SIG-M5 (cell line): ENCODE measurements around the gene IL5.
"Not testable (repeated sequence)": the region's sequence is repeated elsewhere in the genome, so short reads cannot be mapped to it uniquely, and the experiment has no call there.

Source experiments
- DNase-seq: peaks from one replicate; lab custom pipeline; 2025; lab: John Stamatoyannopoulos, UW

IL5 gene

GRCh38 chr5:132528866-132529634 lies 14.3 kb downstream of the IL5 start:
- DNase-seq = no peak

DNA sequence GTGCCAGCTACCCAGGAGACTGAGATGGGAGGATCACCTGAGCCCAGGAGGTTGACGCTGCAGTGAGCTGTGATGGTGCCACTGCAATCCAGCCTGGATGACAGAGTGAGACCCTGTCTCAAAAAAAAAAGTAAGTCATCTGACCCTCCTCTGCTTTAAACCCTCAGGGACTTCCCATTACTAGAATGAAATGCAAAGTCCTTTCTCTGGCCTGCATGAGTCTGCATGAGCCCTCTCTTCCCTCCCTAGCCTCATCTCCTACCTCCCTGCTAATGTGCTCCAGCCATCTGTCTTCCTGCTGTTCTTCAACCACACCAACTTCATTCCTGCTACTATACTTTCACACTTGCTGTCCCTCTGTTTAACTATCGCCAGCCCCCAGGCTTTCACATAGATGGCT lies 15.3 kb downstream of the IL5 start:
- DNase-seq = no peak

DNA sequence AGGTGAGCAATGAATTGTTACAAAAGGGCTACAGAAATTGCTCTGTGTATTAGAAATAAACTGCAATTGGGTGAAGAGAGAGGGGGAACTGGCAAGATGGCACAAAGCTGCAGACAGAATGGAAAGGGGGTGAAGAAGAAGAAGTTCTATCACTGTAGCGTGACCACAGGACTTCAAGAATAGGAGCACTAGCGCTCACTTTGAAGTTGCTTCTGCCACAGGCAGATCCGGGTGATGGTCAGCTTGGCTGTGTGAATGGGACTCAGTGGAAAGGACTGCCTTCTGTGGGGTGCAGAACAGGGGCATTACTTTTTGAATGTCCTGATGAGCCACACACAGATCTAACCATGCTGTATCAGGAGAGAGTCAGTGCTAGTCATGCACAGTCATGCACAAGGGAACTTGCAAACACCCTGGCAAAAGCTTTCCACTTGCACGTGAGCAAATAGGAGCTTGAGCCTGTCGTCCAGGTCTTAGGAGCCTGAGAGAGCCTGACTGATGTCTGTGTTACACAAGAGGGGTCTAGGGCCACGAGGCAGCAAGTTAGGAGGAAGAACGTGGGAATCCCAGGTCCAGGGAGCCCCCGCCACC lies 16.3 kb downstream of the IL5 start:
- no peak for DNase-seq

GRCh38 chr5:132526290-132526973 lies 16.9 kb downstream of the IL5 start:
- no peak for DNase-seq

- no peak for DNase-seq
Observed at GRCh38 chr5:132525299-132525724, 18.0 kb downstream of the IL5 start.

GRCh38 chr5:132524877-132525276 lies 18.4 kb downstream of the IL5 start:
- DNase-seq = not testable (repeated sequence)

- not testable (repeated sequence) for DNase-seq
Observed at GRCh38 chr5:132522067-132522466, 21.3 kb downstream of the IL5 start.

DNA sequence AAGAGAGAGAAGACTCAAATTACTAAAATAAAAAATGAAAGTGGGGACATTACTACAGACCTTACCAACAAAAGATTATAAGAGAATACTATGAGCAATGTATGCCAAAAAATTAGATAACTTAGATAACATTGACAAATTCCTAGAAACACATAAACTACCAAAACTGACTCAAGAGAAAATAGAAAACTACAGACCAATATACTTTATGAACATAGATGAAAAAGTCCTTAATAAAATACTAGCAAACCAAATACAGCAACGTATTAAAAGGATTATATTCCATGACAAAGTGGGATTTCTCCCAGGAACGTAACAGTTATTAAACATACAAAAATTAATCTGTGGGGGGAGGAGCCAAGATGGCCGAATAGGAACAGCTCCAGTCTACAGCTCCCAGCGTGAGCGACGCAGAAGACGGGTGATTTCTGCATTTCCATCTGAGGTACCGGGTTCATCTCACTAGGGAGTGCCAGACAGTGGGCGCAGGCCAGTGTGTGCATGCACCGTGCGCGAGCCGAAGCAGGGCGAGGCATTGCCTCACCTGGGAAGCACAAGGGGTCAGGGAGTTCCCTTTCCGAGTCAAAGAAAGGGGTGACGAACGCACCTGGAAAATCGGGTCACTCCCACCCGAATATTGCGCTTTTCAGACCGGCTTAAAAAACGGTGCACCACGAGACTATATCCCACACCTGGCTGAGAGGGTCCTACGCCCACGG lies 29.5 kb downstream of the IL5 start:
- not testable (repeated sequence) for DNase-seq

DNA sequence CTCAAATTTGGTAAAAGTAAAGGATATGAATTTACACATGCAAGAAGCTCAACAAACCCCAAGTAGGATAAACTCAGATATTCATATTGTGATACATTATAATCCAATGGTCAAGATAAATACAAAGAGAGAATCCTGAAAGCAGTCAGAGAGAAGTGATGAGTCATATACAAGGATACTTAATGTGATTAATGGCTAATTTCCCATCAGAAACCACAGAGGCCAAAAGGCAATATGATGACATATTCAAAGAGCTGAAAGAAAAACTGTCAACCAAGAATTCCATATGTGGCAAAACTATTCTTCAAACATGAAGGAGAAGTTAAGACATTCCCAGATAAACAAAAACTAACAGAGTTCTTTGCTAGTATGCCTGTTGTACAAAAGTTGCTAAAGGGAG lies 33.2 kb downstream of the IL5 start:
- DNase-seq = no peak

DNA sequence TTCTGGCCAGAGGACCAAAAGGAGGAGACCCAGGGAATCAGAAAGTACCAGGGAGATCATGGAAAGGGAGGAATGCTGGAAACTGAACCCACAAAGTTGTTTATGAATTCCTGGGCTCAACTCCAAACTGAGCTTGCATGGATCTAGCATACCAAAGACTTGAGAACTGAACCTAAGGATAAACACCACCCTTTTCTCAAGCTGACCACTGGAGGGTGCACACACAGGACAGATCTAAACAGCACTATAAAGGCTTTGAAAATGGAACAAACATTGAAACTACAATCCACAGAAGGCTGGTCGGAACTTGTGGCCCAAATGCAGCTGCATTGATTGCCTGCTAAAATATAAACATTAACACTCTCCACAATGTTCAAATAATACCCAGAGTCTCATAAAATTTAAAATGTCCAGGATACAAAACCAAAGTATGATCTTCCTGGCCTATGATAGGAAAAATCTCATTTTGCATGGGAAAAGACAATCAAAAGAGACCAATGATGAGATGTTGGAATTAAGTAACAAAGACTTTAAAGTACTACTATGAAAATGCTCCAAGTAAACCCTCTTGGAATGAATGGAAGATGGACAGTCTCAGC lies 37.1 kb downstream of the IL5 start:
- no peak for DNase-seq

- DNase-seq = no peak
Observed at GRCh38 chr5:132505641-132506040, 37.7 kb downstream of the IL5 start.

- DNase-seq = no peak
Observed at GRCh38 chr5:132504746-132505145, 38.6 kb downstream of the IL5 start.

GRCh38 chr5:132503244-132503643 lies 40.1 kb downstream of the IL5 start:
- no peak for DNase-seq

- no peak for DNase-seq
Observed at GRCh38 chr5:132501961-132502931, 41.1 kb downstream of the IL5 start.

DNA sequence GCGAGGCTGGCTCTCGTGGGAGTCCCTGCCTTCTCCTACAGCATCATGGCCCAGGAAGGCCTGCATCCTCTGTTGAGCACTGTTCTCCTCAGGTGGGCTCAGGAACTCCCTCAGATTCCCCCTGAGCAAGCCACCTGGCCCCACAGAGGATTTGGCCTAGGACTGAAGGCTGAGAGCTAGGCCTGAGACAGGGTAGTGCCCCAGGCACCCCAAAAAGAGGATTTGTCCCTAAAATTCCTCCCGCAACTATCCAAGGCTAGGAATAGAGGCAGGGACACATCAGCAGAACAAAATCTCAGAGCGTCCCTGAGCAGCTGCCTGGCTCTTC lies 41.7 kb downstream of the IL5 start:
- DNase-seq = no peak

DNA sequence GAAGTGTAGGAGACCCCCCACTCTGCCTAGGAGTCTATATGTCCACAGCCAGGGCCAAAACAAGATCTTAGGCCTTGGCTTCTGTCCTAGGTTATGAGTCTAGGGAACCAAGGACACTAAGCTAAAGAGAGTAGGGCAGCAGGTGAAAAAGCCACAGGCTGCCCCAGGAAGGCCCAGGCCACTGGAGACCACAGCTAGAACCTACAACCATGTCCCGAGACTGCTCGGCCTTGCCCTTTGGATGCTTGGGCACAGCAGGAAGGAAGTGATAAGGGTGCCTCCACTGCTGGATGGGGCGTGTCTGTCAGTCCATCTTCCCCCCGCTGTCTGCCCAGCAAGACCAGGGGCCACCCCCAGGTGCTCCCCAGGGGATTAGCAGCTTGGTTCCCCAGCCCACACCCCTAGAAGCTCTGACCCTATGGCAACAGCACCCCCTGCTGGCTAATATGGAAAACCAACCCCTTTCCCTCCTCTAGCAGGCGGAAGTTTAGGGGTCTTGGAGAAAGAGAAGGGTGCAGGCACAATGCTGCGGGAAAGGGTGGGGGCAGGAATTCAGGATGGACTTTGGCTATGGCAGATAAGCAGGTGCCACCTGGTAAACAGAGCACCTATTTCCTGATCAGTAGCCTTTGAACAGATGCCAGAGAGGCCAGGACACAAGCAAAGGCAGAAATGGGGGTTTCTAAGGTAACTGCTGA lies 42.2 kb downstream of the IL5 start:
- no peak for DNase-seq

DNA sequence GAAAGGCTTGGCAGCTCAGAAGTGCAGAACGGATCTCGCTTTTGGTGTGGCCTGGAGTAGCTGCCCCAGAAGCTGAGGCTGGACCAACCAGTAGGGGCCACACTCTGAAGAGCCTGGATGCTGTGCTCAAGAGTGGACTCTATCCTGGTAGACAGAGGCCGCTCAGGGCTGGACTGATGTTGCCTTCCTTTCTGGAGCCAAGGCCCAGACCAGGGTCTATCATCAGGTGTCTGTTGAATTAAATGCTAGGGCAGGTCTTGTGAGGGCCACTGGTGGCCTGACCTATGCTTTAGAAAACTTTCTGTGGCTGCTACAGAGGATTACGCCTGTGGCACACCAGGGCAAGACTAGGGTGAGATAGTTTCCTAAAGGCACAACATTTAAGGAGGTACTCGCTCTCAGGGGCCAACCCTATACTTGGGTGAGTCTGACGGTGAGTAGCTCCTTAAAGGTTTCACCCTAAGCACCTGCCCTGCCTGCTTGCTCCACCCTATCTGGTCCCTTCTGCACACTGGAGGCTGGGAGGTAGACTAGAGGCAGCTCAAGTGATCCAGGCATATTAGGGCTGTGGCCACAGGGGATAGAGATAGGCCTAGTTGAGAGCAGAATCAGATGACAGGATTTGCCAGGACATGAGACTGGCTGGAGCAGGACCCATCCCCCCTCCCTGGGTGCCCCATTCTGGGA lies 42.9 kb downstream of the IL5 start:
- DNase-seq = no peak

DNA sequence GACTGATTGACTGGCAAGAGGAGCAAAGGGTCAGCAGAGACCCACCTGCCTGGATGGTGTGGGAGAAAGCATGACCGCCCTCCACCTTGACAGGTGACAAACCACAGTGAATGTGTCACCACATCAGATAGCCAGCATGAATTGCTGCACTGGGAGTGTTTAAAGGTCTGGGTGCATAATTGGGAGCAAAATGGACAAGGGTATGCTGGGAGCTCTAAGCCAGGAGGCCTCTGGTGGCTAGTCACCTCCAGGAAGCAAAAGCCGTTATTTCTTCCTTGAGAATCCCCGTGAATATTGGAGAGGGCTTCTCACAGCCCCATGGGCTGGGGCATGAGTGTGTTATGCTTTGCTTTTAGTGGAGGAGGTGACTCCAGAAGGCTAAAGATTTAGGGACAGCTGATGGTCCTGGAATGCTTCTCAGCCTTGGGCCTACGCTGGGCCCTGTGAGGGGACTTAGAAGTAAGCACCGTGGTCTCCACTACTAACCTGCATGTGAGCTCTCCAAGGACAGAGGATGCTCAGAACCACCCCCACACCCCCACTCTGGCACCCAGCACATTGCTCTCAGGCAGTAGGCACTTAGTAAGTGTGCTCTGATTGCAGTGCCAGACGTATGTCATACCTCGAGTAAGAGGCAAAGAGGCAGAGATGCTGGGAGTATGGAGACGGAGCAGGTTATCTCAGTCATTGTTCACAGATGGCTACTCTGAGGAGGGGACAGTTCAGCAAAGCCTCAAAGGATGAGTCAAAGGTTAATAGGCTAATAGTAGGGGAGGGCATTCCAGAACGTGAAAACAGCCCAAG lies 43.7 kb downstream of the IL5 start:
- DNase-seq = no peak

GRCh38 chr5:132498686-132499271 lies 44.5 kb downstream of the IL5 start:
- no peak for DNase-seq
